Endodermal cell (in vitro differentiated cells): ENCODE data around the gene RYR3. TPM values are rescaled to one million over a fixed set of nuclear protein-coding genes. Genes with fewer than 3 reads are reported as not detected.

Experiments
- DNase-seq: peaks from one replicate; pipeline ENCODE4 v3.0.0-alpha.2; 2017
- H3K27ac ChIP-seq: 2 replicates; pipeline ENCODE4 v1.5.1; 2013; ENCODE audit warnings: mild to moderate bottlenecking, low read depth, low read length, moderate library complexity
- H3K27me3 ChIP-seq: 2 replicates; pipeline ENCODE4 v1.6.1; 2013; ENCODE audit warnings: mild to moderate bottlenecking, low read length, moderate library complexity; ENCODE audit not compliant: insufficient read depth, control insufficient read depth, poor library complexity, severe bottlenecking
- H3K36me3 ChIP-seq: 2 replicates; pipeline ENCODE4 v1.7.0; 2013; ENCODE audit warnings: mild to moderate bottlenecking, low read length, moderate library complexity; ENCODE audit not compliant: control insufficient read depth, insufficient read depth
- H3K4me1 ChIP-seq: one replicate; pipeline ENCODE4 v1.7.0; 2013; ENCODE audit warnings: low read length; ENCODE audit not compliant: control insufficient read depth, insufficient read depth
- H3K4me3 ChIP-seq: 2 replicates; pipeline ENCODE4 v1.5.1; 2013; ENCODE audit warnings: mild to moderate bottlenecking, low read length, moderate library complexity
- H3K9ac ChIP-seq: 2 replicates; pipeline ENCODE4 v1.6.1; 2013; ENCODE audit warnings: mild to moderate bottlenecking, low read length, moderate library complexity; ENCODE audit not compliant: poor library complexity, severe bottlenecking; ENCODE audit errors: extremely low read depth
- H3K9me3 ChIP-seq: 2 replicates; pipeline ENCODE4 v1.6.1; 2013; ENCODE audit warnings: mild to moderate bottlenecking, low read length, moderate library complexity; ENCODE audit not compliant: control insufficient read depth
- H3K27ac Mint-ChIP-seq: 2 replicates; pipeline ENCODE4 v1.8.0; 2020; ENCODE audit warnings: mixed read lengths
- H3K27me3 Mint-ChIP-seq: 2 replicates; pipeline ENCODE4 v1.8.0; 2021; ENCODE audit warnings: mild to moderate bottlenecking, mixed read lengths; ENCODE audit not compliant: insufficient read depth
- H3K36me3 Mint-ChIP-seq: 2 replicates; pipeline ENCODE4 v1.8.0; 2020; ENCODE audit warnings: low read depth, mixed read lengths
- H3K4me1 Mint-ChIP-seq: 2 replicates; pipeline ENCODE4 v1.8.0; 2020; ENCODE audit warnings: mixed read lengths
- H3K4me3 Mint-ChIP-seq: 2 replicates; pipeline ENCODE4 v1.8.0; 2020; ENCODE audit warnings: mild to moderate bottlenecking, moderate library complexity, mixed read lengths
- H3K9me3 Mint-ChIP-seq: 2 replicates; pipeline ENCODE4 v1.8.0; 2020; ENCODE audit warnings: mild to moderate bottlenecking, mixed read lengths
- CTCF ChIP-seq: fragments of 200-600 bp; sonication (generic); conservative IDR thresholded peaks from 2 replicates; pipeline ENCODE4 v1.5.0; 2021; ENCODE audit warnings: antibody characterized with exemption, mild to moderate bottlenecking
- WGBS, 2 experiments: methylation state at CpG; one replicate each; pipeline versions ENCODE4 v1.1.5 to v1.1.7; 2013; ENCODE audit warnings: missing lambda C conversion rate in 2 of 2, mixed read lengths in 1 of 2; ENCODE audit not compliant: insufficient coverage in 1 of 2, insufficient read length in 1 of 2; 5-methylcytosine and 5-hydroxymethylcytosine counted together
- total RNA-seq, 2 donors: library from RNA; stranded (reverse); fragmentation: NEBNext Ultra II Directional in 1 of 2; extraction: Animal tissue kit (Norgen Biotek cat#: 25700) in 1 of 2; gene quantifications; 2 replicates in 1 of 2; 3 replicates in 1 of 2; pipeline ENCODE4 v1.2.1, GENCODE V29; 2021

Gene RYR3
- total RNA-seq, 2 donors from 2014 or later = 0.71 to 1.4 TPM

- H3K27ac Mint-ChIP-seq = no peak overlapping the region
- Histone ChIP-seq H3K9me3 (no peaks in the 10 kb centered on the region), H3K9ac (no peak overlapping the region), H3K4me3 (no peak overlapping the region), H3K27me3 (no peaks in the 10 kb centered on the region), H3K4me1 (peaks cover 7% of the 10 kb centered on the region), H3K36me3 (no peaks in the 10 kb centered on the region), H3K27ac (no peak overlapping the region)
- TF ChIP-seq CTCF = no peak
- no peak for DNase-seq
- no peaks in the 10 kb centered on the region for H3K9me3 Mint-ChIP-seq
- peaks cover 4% of the 10 kb centered on the region for H3K27me3 Mint-ChIP-seq
- no peak overlapping the region for H3K4me3 Mint-ChIP-seq
- H3K4me1 Mint-ChIP-seq = peaks cover 22% of the 10 kb centered on the region
- H3K36me3 Mint-ChIP-seq = no peaks in the 10 kb centered on the region
- 67 to 80% methylated on average over 1 of the region's 2 CpGs for WGBS, 2 experiments
These were observed 27.2 kb upstream of the RYR3 start for GRCh38 chr15:33283576-33283975.

DNA sequence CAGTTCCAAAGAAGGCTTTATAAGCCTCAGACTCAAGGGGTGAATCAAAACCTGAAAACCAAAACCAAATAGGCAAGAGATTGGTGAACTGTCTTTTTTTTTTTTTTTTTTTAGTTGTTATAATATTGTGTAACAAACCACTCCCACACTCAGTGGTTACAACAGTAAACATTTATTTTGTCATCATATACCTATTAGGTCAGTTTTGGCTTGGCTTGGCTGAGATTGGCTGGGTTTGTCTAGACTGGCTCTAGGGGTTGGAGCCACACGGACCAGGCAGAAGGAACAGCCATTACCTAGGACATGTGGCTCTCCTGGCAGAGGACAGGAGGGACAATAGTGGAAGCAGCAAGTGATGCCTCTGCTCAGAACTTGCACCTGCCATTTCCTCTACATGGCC, 26.4 kb upstream of the RYR3 start:
- WGBS, 2 experiments = 96% methylated on average over 1 of the region's 1 CpG; no CpG with 5 or more reads in 1 of the 2 experiments
- H3K9me3 Mint-ChIP-seq = no peaks in the 10 kb centered on the region
- Histone ChIP-seq H3K27me3 (no peaks in the 10 kb centered on the region), H3K4me3 (no peak overlapping the region), H3K9ac (no peak overlapping the region), H3K27ac (no peak overlapping the region), H3K36me3 (no peaks in the 10 kb centered on the region), H3K9me3 (no peaks in the 10 kb centered on the region), H3K4me1 (peaks cover 7% of the 10 kb centered on the region)
- no peak for TF ChIP-seq CTCF
- no peak for DNase-seq
- no peak overlapping the region for H3K27ac Mint-ChIP-seq
- H3K4me3 Mint-ChIP-seq = no peak overlapping the region
- peaks cover 17% of the 10 kb centered on the region for H3K4me1 Mint-ChIP-seq
- H3K27me3 Mint-ChIP-seq = peaks cover 4% of the 10 kb centered on the region
- no peaks in the 10 kb centered on the region for H3K36me3 Mint-ChIP-seq

DNA sequence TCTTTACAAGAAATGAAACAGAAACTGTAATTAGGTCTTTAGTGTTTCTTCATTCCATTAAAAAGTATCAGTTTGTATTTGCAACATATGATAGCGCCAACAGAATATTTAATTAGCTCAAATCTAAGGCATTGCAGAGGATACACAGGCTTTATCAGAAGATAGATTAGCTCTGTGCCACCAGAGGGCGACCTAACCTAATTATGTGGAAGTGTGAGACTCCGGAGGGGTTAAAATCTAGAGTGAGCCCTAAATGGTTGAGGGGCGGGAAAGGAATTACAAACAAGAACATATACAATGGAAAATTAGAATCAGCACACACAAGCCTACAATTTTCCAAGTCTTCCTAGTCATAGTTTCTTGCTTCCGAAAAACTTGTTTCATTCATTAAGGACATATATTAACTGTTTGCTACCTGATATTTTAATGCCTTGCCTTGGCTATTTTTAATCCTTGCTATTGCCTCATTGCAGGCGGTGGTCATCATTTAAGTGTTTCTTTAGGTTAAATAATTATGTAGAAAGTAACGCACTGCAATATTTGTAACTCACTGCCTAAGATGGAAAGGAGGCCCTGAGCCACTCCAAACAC, 18.0 kb upstream of the RYR3 start:
- H3K4me3 Mint-ChIP-seq = no peak overlapping the region

More for the DNA sequence above, 18.0 kb upstream of the RYR3 start:
- Histone ChIP-seq H3K27ac (no peak overlapping the region), H3K4me1 (no peaks in the 10 kb centered on the region), H3K4me3 (no peak overlapping the region), H3K36me3 (no peaks in the 10 kb centered on the region), H3K27me3 (no peaks in the 10 kb centered on the region), H3K9ac (no peak overlapping the region), H3K9me3 (no peaks in the 10 kb centered on the region)
- Mint-ChIP-seq H3K9me3 (no peaks in the 10 kb centered on the region), H3K27ac (no peak overlapping the region), H3K4me1 (peaks cover 8% of the 10 kb centered on the region), H3K27me3 (no peaks in the 10 kb centered on the region), H3K36me3 (no peaks in the 10 kb centered on the region)
- DNase-seq = peak; percentile 86
- TF ChIP-seq CTCF = peak; percentile 93
- WGBS, 2 experiments = 52 to 90% methylated on average over 1 to 7 of the region's 7 CpGs
